PC-3 (cell line): ENCODE data around the gene PSMD3. TPM values are rescaled to one million over a fixed set of nuclear protein-coding genes. Genes with fewer than 3 reads are reported as not detected.

Experiments used
- ATAC-seq: fragments of 200-7000 bp; cut with Tn5 transposase; 2 replicates; pipeline ENCODE4 v1.9.1; 2020; ENCODE audit warnings: mild to moderate bottlenecking, moderate library complexity
- BruUV-seq: library from RNA; stranded (reverse); fragments of 400-500 nt; replicated peaks from 2 replicates; lab custom pipeline; 2021; lab: Mats Ljungman, UMichigan
- CTCF ChIA-PET: fragments of 300-600 bp; sonication (Branson Sonifier 250); formaldehyde crosslinking; loops from one replicate; lab custom pipeline; 2022; ENCODE audit warnings: antibody characterized with exemption; lab: Charles Lee
- POLR2A ChIA-PET: fragments of 300-600 bp; sonication (Branson Sonifier 250); formaldehyde crosslinking; loops from one replicate; lab custom pipeline; 2022; ENCODE audit warnings: antibody characterized with exemption; ENCODE audit not compliant: unreplicated experiment; lab: Charles Lee
- DNase-seq: peaks from one replicate; pipeline ENCODE4 v3.0.0-alpha.2; 2015
- H2AFZ ChIP-seq: fragments of 300-600 bp; sonication (generic); 2 replicates; pipeline ENCODE4 v1.6.0; 2016; ENCODE audit warnings: antibody characterized with exemption, low read length
- H3F3A ChIP-seq: fragments of 300-600 bp; sonication (generic); one replicate; pipeline ENCODE4 v1.6.0; 2017; ENCODE audit warnings: antibody characterized with exemption, low read length, control low read depth, mild to moderate bottlenecking; ENCODE audit not compliant: unreplicated experiment
- H3K27ac ChIP-seq: fragments of 300-600 bp; sonication (generic); 2 replicates; pipeline ENCODE4 v1.5.1; 2016; ENCODE audit warnings: mild to moderate bottlenecking, low read length
- H3K27me3 ChIP-seq: fragments of 300-600 bp; sonication (generic); 2 replicates; pipeline ENCODE4 v1.6.1; 2016; ENCODE audit warnings: low read length, mixed read lengths
- H3K36me3 ChIP-seq: fragments of 300-600 bp; sonication (generic); 2 replicates; pipeline ENCODE4 v1.6.1; 2016; ENCODE audit warnings: low read depth, mixed run types, low read length, mixed read lengths
- H3K4me1 ChIP-seq: fragments of 300-600 bp; sonication (generic); 2 replicates; pipeline ENCODE4 v1.5.1; 2016; ENCODE audit warnings: low read length; ENCODE audit not compliant: insufficient read depth
- H3K4me2 ChIP-seq: fragments of 300-600 bp; sonication (generic); 2 replicates; pipeline ENCODE4 v1.6.0; 2016; ENCODE audit warnings: low read length
- H3K4me3 ChIP-seq: fragments of 300-600 bp; sonication (generic); 2 replicates; pipeline ENCODE4 v1.5.1; 2016; ENCODE audit warnings: mild to moderate bottlenecking, low read length, mixed read lengths
- H3K79me2 ChIP-seq: fragments of 300-600 bp; sonication (generic); 2 replicates; pipeline ENCODE4 v1.6.1; 2017; ENCODE audit warnings: low read length, mixed read lengths
- H3K9ac ChIP-seq: fragments of 300-600 bp; sonication (generic); 2 replicates; pipeline ENCODE4 v1.6.0; 2016; ENCODE audit warnings: mild to moderate bottlenecking, low read length
- H3K9me2 ChIP-seq: fragments of 300-600 bp; sonication (generic); replicated peaks from 2 replicates; pipeline ENCODE4 v1.6.1; 2016; ENCODE audit warnings: mixed run types, low read length, mixed read lengths
- H3K9me3 ChIP-seq: fragments of 300-600 bp; sonication (generic); 2 replicates; pipeline ENCODE4 v1.6.1; 2016; ENCODE audit warnings: low read length, mixed read lengths
- H4K20me1 ChIP-seq: fragments of 300-600 bp; sonication (generic); 2 replicates; pipeline ENCODE4 v1.6.1; 2016; ENCODE audit warnings: low read length, mixed read lengths
- EZH2 ChIP-seq: fragments of 300-600 bp; sonication (generic); IDR thresholded peaks from one replicate; pipeline ENCODE4 v1.6.1; 2017; ENCODE audit warnings: antibody characterized with exemption, mild to moderate bottlenecking, low read length; ENCODE audit not compliant: unreplicated experiment
- EZH2phosphoT487 ChIP-seq: fragments of 300-600 bp; sonication (generic); IDR thresholded peaks from 2 replicates; pipeline ENCODE4 v1.6.1; 2018; ENCODE audit warnings: mild to moderate bottlenecking, antibody characterized with exemption, low read length, borderline replicate concordance
- intact Hi-C: fragments of 100-400 bp; cut with micrococcal nuclease; formaldehyde crosslinking; loops from 2 replicates; pipeline ENCODE4 v1.9.0; 2023
- total RNA-seq: library from RNA; depleted of rRNA; stranded (reverse); fragments of >200 nt; gene quantifications from 2 replicates; pipeline ENCODE4 v1.2.3, GENCODE V29; 2014
- TF ChIP-seq, protein P1 (sequence below): fragments of 300-600 bp; sonication (generic); conservative IDR thresholded peaks from 2 replicates; pipeline ENCODE4 v1.5.1; 2017; ENCODE audit warnings: antibody characterized with exemption, low read depth, mild to moderate bottlenecking, low read length

PSMD3 gene
- total RNA-seq, 1 experiment from 2014 or later: 267 TPM

DNA sequence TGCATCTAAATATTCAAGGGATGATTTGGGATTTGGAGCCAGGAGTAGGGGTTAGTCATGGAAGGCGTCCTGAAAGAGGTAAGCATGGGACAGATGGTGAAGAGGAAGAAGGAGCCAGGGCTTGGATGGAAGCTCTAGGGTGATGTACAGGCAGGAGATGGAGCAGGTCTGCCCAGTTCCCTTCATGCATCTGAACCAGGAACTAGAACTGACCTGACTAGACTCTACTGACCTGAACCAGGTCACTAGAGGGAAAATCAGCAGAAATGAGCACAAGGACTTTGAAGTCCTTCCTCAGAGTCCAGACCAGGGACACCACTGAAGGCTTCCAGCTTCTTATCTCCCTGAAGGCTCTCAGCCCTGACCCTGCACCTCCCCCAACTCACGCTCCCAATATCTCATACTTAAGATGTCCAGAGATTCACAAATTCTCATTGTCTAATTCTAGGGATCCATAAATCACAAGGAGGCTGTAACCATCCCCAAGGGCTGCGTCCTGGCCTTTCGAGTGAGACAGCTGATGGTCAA, 9.5 kb upstream of the PSMD3 start:
- CTCF ChIA-PET: no interaction called here
- H4K20me1 ChIP-seq: no peaks in the 10 kb centered on the region
- H3K9me3 ChIP-seq: no peaks in the 10 kb centered on the region
- intact Hi-C loops: no loop called here
- no peak overlapping the region for H3K27ac ChIP-seq
- no peak overlapping the region for H3K4me3 ChIP-seq
- POLR2A ChIA-PET: no interaction called here
- DNase-seq: no peak
- H2AFZ ChIP-seq: no peak overlapping the region
- H3K9me2 ChIP-seq: no peaks in the 10 kb centered on the region
- no peaks in the 10 kb centered on the region for H3K79me2 ChIP-seq
- no peak overlapping the region for H3K9ac ChIP-seq
- no peak for ATAC-seq
- TF ChIP-seq, protein P1, sequence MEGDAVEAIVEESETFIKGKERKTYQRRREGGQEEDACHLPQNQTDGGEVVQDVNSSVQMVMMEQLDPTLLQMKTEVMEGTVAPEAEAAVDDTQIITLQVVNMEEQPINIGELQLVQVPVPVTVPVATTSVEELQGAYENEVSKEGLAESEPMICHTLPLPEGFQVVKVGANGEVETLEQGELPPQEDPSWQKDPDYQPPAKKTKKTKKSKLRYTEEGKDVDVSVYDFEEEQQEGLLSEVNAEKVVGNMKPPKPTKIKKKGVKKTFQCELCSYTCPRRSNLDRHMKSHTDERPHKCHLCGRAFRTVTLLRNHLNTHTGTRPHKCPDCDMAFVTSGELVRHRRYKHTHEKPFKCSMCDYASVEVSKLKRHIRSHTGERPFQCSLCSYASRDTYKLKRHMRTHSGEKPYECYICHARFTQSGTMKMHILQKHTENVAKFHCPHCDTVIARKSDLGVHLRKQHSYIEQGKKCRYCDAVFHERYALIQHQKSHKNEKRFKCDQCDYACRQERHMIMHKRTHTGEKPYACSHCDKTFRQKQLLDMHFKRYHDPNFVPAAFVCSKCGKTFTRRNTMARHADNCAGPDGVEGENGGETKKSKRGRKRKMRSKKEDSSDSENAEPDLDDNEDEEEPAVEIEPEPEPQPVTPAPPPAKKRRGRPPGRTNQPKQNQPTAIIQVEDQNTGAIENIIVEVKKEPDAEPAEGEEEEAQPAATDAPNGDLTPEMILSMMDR: no peak
- TF ChIP-seq EZH2phosphoT487: no peak
- TF ChIP-seq EZH2: no peak
- no TSS peak for BruUV-seq
- H3F3A ChIP-seq: no peaks in the 10 kb centered on the region
- no peaks in the 10 kb centered on the region for H3K36me3 ChIP-seq
- no peaks in the 10 kb centered on the region for H3K27me3 ChIP-seq
- H3K4me2 ChIP-seq: no peak overlapping the region
- no peaks in the 10 kb centered on the region for H3K4me1 ChIP-seq

DNA sequence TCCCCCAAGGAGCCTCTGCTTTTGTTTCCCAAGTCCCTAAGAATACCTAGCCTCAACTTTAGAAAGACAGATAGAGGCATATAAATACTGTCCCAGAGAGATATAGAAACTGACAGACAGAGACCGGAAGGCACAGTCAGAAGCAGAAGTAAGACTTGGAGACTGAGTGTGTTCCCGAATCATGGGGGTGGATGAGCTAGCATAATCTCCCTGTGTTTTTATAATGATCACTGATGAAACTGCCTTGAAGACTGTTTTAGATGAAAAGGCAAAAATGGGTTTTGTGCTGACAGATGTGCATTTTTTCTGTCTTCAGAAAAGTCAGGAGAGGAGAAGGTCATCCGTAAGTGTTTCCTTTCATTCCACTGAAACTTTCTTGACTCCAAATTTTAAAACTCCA, 8.3 kb upstream of the PSMD3 start:
- Histone ChIP-seq H4K20me1 (no peaks in the 10 kb centered on the region), H3K9me2 (no peaks in the 10 kb centered on the region), H3K4me1 (no peaks in the 10 kb centered on the region), H3K79me2 (no peaks in the 10 kb centered on the region), H3K9ac (no peak overlapping the region), H2AFZ (no peak overlapping the region), H3K9me3 (no peaks in the 10 kb centered on the region), H3F3A (no peaks in the 10 kb centered on the region), H3K4me2 (no peak overlapping the region), H3K27ac (no peak overlapping the region), H3K4me3 (no peak overlapping the region), H3K36me3 (no peaks in the 10 kb centered on the region), H3K27me3 (no peaks in the 10 kb centered on the region)
- no peak for TF ChIP-seq EZH2
- TF ChIP-seq EZH2phosphoT487: no peak
- TF ChIP-seq, protein P1: no peak
- ChIA-PET CTCF (no interaction called here), POLR2A (no interaction called here)
- BruUV-seq: no TSS peak
- DNase-seq: no peak
- no peak for ATAC-seq
- intact Hi-C loops: no loop called here

DNA sequence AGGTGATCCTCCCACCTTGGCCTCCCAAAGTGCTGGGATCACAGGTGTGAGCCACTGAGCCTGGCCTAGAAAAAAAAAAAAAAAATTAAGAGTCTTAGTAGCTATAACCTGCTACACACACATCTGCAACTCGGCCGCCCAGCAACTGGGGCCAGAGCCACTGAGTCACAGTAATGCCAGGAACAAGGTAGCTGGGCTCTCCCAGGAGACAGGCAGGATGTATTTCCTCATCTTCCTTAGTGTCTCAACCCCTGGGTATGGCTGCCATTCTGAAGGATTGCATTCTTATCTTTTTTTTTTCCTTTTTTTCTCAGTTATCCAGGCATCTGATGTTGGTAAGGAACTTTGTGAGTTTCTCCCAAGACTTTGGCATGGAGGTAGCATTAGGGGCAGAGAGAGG, 7.1 kb upstream of the PSMD3 start:
- Histone ChIP-seq H3K27ac (no peak overlapping the region), H4K20me1 (no peaks in the 10 kb centered on the region), H3K4me3 (no peak overlapping the region), H3K79me2 (no peaks in the 10 kb centered on the region), H2AFZ (no peak overlapping the region), H3K9ac (no peak overlapping the region), H3K9me3 (no peaks in the 10 kb centered on the region), H3K4me1 (no peaks in the 10 kb centered on the region), H3F3A (no peaks in the 10 kb centered on the region), H3K27me3 (no peaks in the 10 kb centered on the region), H3K9me2 (no peaks in the 10 kb centered on the region), H3K36me3 (no peaks in the 10 kb centered on the region), H3K4me2 (no peak overlapping the region)
- intact Hi-C loops: no loop called here
- ATAC-seq: no peak
- POLR2A ChIA-PET: no interaction called here
- no peak for TF ChIP-seq EZH2phosphoT487
- TF ChIP-seq, protein P1: no peak
- no peak for TF ChIP-seq EZH2
- BruUV-seq: no TSS peak
- DNase-seq: no peak
- CTCF ChIA-PET: no interaction called here
